GM13976 (cell line): Measurements from ENCODE around the gene HDAC3.

Experiments used
- DNase-seq: peaks from one replicate; pipeline ENCODE4 v3.0.0; 2012; ENCODE audit warnings: low spot score
- CTCF ChIP-seq: IDR thresholded peaks from 2 replicates; pipeline ENCODE4 v1.5.1; 2012; ENCODE audit warnings: borderline replicate concordance, mild to moderate bottlenecking; ENCODE audit not compliant: insufficient read depth; ENCODE audit errors: extremely low read depth, missing control alignments, control extremely low read depth
- in situ Hi-C: fragments of 300-500 bp; cut with MboI; formaldehyde crosslinking; loops from one replicate; pipeline ENCODE4 v1.12.0; 2022; ENCODE audit warnings: low sequenced_read_pairs, mixed read lengths, inconsistent platforms; ENCODE audit not compliant: unreplicated experiment

HDAC3 gene

GRCh38 chr5:141672071-141672840 lies 35.6 kb upstream of the HDAC3 start:
- in situ Hi-C loops, result no loop called here
- no peak for DNase-seq
- no peak for TF ChIP-seq CTCF

- no peak for TF ChIP-seq CTCF
- DNase-seq, result no peak
- in situ Hi-C loops, result no loop called here
Measured at GRCh38 chr5:141669520-141669919, 32.9 kb upstream of the HDAC3 start.

- no peak for DNase-seq
- in situ Hi-C loops, result no loop called here
- TF ChIP-seq CTCF, result no peak
Measured at GRCh38 chr5:141668601-141669265, 32.1 kb upstream of the HDAC3 start.

- in situ Hi-C loops, result no loop called here
- no peak for TF ChIP-seq CTCF
- no peak for DNase-seq
Measured at GRCh38 chr5:141665995-141666940, 29.6 kb upstream of the HDAC3 start.

GRCh38 chr5:141664733-141665461 lies 28.2 kb upstream of the HDAC3 start:
- in situ Hi-C loops, result no loop called here
- TF ChIP-seq CTCF, result peak; percentile 87

GRCh38 chr5:141663506-141663905 lies 26.9 kb upstream of the HDAC3 start:
- in situ Hi-C loops, result no loop called here
- no peak for DNase-seq
- no peak for TF ChIP-seq CTCF

More at GRCh38 chr5:141664733-141665461, 28.2 kb upstream of the HDAC3 start:
- DNase-seq, result peak; percentile 90
